Measurements from ENCODE around the gene ARSG. TPM values are rescaled to one million over a fixed set of nuclear protein-coding genes. Genes with fewer than 3 reads are reported as not detected.

The ARSG gene
- total and polyA plus RNA-seq, 2 of the 8 experiments (the other 6 are each of a cell fraction or from before 2014, with no cell fraction given) = 3.3 to 4.0 TPM

- Histone ChIP-seq H3K4ac (replicated peaks; ENCODE audit: insufficient read length, low read depth, low read length) (peak overlapping the region; percentile 36), H3K27ac (ENCODE audit: low read depth, low read length) (no peak overlapping the region), H3K23ac (ENCODE audit: insufficient read length) (no peak overlapping the region), H3K56ac (replicated peaks; ENCODE audit: insufficient read length, low read depth, low read length) (no peak overlapping the region), H4K91ac (replicated peaks; ENCODE audit: insufficient read length, low read length) (no peak overlapping the region), H3K79me2 (ENCODE audit: control insufficient read depth in 1 of 2, insufficient read depth in 2 of 2, low read length in 2 of 2) (no peaks in the 10 kb centered on the region), H2BK20ac (ENCODE audit: low read length) (no peak overlapping the region), H3K4me3 (ENCODE audit: extremely low read depth in 1 of 4, insufficient read depth in 2 of 4, low read depth in 3 of 4, low read length in 4 of 4) (no peak overlapping the region), H3K36me3 (ENCODE audit: control insufficient read depth in 2 of 4, insufficient read depth in 4 of 4, low read length in 3 of 4) (no peaks in the 10 kb centered on the region), H4K5ac (ENCODE audit: insufficient read length, low read depth, low read length) (no peak overlapping the region), H4K20me1 (replicated peaks in 1 of 2; ENCODE audit: control insufficient read depth in 1 of 2, insufficient read depth in 2 of 2, low read length in 2 of 2) (no peaks in the 10 kb centered on the region), H3K23me2 (ENCODE audit: low read depth, low read length) (no peaks in the 10 kb centered on the region), H3K9me3 (ENCODE audit: insufficient read depth in 2 of 2, low read depth in 1 of 2, low read length in 1 of 2) (no peaks in the 10 kb centered on the region), H2BK120ac (replicated peaks; ENCODE audit: low read depth, low read length) (no peak overlapping the region), H3K79me1 (ENCODE audit: low read depth, low read length) (no peaks in the 10 kb centered on the region), H3K4me2 (ENCODE audit: insufficient read depth in 1 of 2, low read depth in 2 of 2, low read length in 2 of 2) (no peak overlapping the region), H2BK15ac (ENCODE audit: low read length) (no peak overlapping the region), H2AK5ac (ENCODE audit: low read depth, low read length) (0 out of 2 replicates have a peak overlapping the region, but pooled peaks have one; percentile 9), H2BK5ac (ENCODE audit: low read depth, low read length) (no peak overlapping the region), H3K18ac (ENCODE audit: extremely low read depth, low read length) (no peak overlapping the region), H2BK12ac (ENCODE audit: low read depth, low read length) (no peak overlapping the region), H4K8ac (ENCODE audit: extremely low read depth, insufficient read depth, low read length) (no peak overlapping the region), H3K14ac (ENCODE audit: insufficient read length) (no peak overlapping the region), H2AFZ (ENCODE audit: low read length) (no peak overlapping the region), H3K27me3 (replicated peaks in 1 of 4; ENCODE audit: control insufficient read depth in 3 of 4, extremely low read depth in 1 of 4, insufficient read depth in 3 of 4, low read length in 3 of 4) (no peaks in the 10 kb centered on the region), H3K9ac (replicated peaks in 1 of 4; ENCODE audit: extremely low read depth in 1 of 4, low read depth in 3 of 4, low read length in 3 of 4) (no peak overlapping the region), H3K4me1 (replicated peaks in 1 of 4; ENCODE audit: control insufficient read depth in 3 of 4, insufficient read depth in 4 of 4, low read length in 3 of 4) (peaks cover 0 to 7% (median 3%) of the 10 kb centered on the region in 4 experiments; a peak in 4 of 7 replicates)
- ChIA-PET POLR2A (ENCODE audit: partially characterized antibody) (interaction anchor here (0.6 kb wide), 1 partner anchor 148 kb away, joined by 3 read pairs; no protein-coding TSS in a partner anchor), CTCF (ENCODE audit: partially characterized antibody) (interaction anchor here (0.8 to 2.7 kb wide), 7 partner anchors 14 to 118 kb away, joined by 3 to 8 read pairs (median 3); no protein-coding TSS in a partner anchor)
- DNase-seq (ENCODE audit: low read depth in 1 of 2, low spot score in 2 of 2) (no peak), FAIRE-seq (no peak)
- 82% methylated on average over 8 of the region's 8 CpGs; no CpG with 5 or more reads in 1 of the 2 experiments for WGBS, 2 experiments (ENCODE audit: extremely low coverage in 1 of 2, insufficient coverage in 1 of 2, insufficient read length in 1 of 2, insufficient replicate concordance in 2 of 2, low coverage in 1 of 2, low lambda C conversion rate in 2 of 2, missing lambda C conversion rate in 1 of 2)
- TF ChIP-seq EP300 (IDR thresholded peaks at IDR 0.05; ENCODE audit: borderline replicate concordance in 1 of 2, low read depth in 2 of 2, low read length in 2 of 2) (no peak), TAF7 (optimal IDR thresholded peaks at IDR 0.05; ENCODE audit: borderline replicate concordance, low read depth, low read length) (no peak), KDM1A (IDR thresholded peaks at IDR 0.05; ENCODE audit: borderline replicate concordance, low read length) (no peak), CEBPB (IDR thresholded peaks at IDR 0.05; ENCODE audit: low read depth, low read length) (no peak), SIRT6 (IDR thresholded peaks at IDR 0.05; ENCODE audit: low read length) (no peak), POLR2AphosphoS5 (IDR thresholded peaks at IDR 0.05; ENCODE audit: low read depth, low read length) (no peak), CBX5 (IDR thresholded peaks at IDR 0.05; ENCODE audit: low read depth, low read length) (no peak), EZH2 (IDR thresholded peaks at IDR 0.05; ENCODE audit: low read depth, low read length, severe bottlenecking) (no peak), TAF1 (IDR thresholded peaks at IDR 0.05; ENCODE audit: low read depth, low read length) (no peak)
- TF ChIP-seq, protein P1, sequence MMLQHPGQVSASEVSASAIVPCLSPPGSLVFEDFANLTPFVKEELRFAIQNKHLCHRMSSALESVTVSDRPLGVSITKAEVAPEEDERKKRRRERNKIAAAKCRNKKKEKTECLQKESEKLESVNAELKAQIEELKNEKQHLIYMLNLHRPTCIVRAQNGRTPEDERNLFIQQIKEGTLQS (IDR thresholded peaks at IDR 0.05; ENCODE audit: insufficient read depth, low read depth, low read length) = no peak
- TF ChIP-seq, protein P2, sequence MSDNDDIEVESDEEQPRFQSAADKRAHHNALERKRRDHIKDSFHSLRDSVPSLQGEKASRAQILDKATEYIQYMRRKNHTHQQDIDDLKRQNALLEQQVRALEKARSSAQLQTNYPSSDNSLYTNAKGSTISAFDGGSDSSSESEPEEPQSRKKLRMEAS (IDR thresholded peaks at IDR 0.05) = no peak
These were observed 27.1 kb downstream of the ARSG start for GRCh38 chr17:68318103-68318991.

All from H1 (cell line).